Fibroblast of villous mesenchyme (primary cell): ENCODE measurements around the gene NUFIP2. TPM values are rescaled to one million over a fixed set of nuclear protein-coding genes. Genes with fewer than 3 reads are reported as not detected.
A peak's percentile ranks its signal among the peaks of the same experiment; 100 is the strongest.
"Not testable (repeated sequence)": the region's sequence is repeated elsewhere in the genome, so short reads cannot be mapped to it uniquely, and the experiment has no call there.

ENCODE experiments used
- DNase-seq: peaks from one replicate; pipeline ENCODE4 v3.0.0-alpha.2; 2010; ENCODE audit warnings: low read depth
- H3K4me3 ChIP-seq: 2 replicates; pipeline ENCODE4 v1.5.1; 2011; ENCODE audit warnings: low read depth, mild to moderate bottlenecking, low read length
- total RNA-seq: library from RNA; depleted of rRNA; stranded (reverse); fragments of >200 nt; gene quantifications from 2 replicates; pipeline ENCODE4 v1.2.3, GENCODE V29; 2012
- TF ChIP-seq, protein P1 (sequence below): IDR thresholded peaks from 2 replicates; pipeline ENCODE4 v1.5.1; 2012; ENCODE audit warnings: low read depth, mild to moderate bottlenecking, low read length; ENCODE audit not compliant: insufficient read depth

NUFIP2 gene
- 39.0 and 67.4 TPM in 2 replicates for total RNA-seq

- H3K4me3 ChIP-seq, result peak within 1 kb of the TSS; percentile 99
Observed at GRCh38 chr17:29293890-29294579, at the start of gene NUFIP2. Gene NUFIP2 (minus strand): TSS chr17:29294148. CDS start chr17:29294059, 89 bp downstream.

GRCh38 chr17:29342158-29342765 lies 48.3 kb upstream of the NUFIP2 start:
- H3K4me3 ChIP-seq, result no peak overlapping the region
- no peak for DNase-seq
- TF ChIP-seq, protein P1, sequence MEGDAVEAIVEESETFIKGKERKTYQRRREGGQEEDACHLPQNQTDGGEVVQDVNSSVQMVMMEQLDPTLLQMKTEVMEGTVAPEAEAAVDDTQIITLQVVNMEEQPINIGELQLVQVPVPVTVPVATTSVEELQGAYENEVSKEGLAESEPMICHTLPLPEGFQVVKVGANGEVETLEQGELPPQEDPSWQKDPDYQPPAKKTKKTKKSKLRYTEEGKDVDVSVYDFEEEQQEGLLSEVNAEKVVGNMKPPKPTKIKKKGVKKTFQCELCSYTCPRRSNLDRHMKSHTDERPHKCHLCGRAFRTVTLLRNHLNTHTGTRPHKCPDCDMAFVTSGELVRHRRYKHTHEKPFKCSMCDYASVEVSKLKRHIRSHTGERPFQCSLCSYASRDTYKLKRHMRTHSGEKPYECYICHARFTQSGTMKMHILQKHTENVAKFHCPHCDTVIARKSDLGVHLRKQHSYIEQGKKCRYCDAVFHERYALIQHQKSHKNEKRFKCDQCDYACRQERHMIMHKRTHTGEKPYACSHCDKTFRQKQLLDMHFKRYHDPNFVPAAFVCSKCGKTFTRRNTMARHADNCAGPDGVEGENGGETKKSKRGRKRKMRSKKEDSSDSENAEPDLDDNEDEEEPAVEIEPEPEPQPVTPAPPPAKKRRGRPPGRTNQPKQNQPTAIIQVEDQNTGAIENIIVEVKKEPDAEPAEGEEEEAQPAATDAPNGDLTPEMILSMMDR, result no peak

More at GRCh38 chr17:29293890-29294579, at the start of gene NUFIP2:
- DNase-seq, result peak; percentile 99
- TF ChIP-seq, protein P1, result no peak

- TF ChIP-seq, protein P1, result no peak
- peak; percentile 80 for DNase-seq
- no peak overlapping the region for H3K4me3 ChIP-seq
Observed at GRCh38 chr17:29341726-29342125, 47.8 kb upstream of the NUFIP2 start.

DNA sequence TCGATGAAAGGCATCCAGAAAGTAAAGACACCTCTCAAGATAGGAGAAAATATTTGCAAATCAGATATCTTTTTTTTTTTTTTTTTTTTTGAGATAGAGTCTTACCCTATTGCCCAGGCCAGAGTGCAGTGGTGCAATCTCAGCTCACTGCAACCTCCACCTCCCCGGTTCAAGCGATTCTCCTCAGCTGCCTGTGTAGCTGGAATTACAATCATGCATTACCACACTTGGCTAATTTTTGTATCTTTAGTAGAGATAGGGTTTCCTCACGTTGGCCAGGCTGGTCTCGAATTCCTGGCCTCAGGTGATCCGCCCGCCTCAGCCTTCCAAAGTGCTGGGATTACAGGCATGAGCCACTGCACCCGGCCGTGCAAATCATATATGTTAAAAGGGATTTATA lies 45.1 kb upstream of the NUFIP2 start:
- not testable (repeated sequence) for DNase-seq, H3K4me3 ChIP-seq

DNA sequence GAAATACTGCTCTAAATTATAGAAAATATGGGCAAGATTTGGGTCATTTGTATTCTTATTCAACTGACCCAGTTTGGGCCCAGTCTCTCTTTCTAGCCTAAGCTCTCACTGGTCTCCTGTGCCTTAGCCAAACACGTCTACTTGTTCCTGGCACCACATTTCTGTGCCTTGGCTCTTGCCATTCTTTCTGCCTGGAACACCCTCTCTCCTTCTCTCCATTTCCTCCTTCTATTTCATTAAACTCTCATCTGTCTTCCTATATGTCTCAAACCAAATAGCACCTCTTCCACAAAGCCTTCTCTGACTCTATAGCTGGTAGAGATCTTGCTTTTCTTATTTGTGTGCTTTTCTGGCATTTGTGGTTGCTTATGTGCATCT lies 37.7 kb upstream of the NUFIP2 start:
- no peak for DNase-seq
- TF ChIP-seq, protein P1, result no peak
- no peak overlapping the region for H3K4me3 ChIP-seq

- TF ChIP-seq, protein P1, result no peak
- DNase-seq, result no peak
- H3K4me3 ChIP-seq, result no peak overlapping the region
Observed at GRCh38 chr17:29331075-29331707, 37.2 kb upstream of the NUFIP2 start.

GRCh38 chr17:29327412-29327811 lies 33.5 kb upstream of the NUFIP2 start:
- no peak for DNase-seq
- TF ChIP-seq, protein P1, result no peak
- H3K4me3 ChIP-seq, result no peak overlapping the region
